Measurements from ENCODE around the gene COPB2. TPM values are rescaled to one million over a fixed set of nuclear protein-coding genes. Genes with fewer than 3 reads are reported as not detected.
A peak's percentile ranks its signal among the peaks of the same experiment; 100 is the strongest.

The COPB2 gene
- total RNA-seq, 1 experiment from 2014 or later: 119 TPM

DNA sequence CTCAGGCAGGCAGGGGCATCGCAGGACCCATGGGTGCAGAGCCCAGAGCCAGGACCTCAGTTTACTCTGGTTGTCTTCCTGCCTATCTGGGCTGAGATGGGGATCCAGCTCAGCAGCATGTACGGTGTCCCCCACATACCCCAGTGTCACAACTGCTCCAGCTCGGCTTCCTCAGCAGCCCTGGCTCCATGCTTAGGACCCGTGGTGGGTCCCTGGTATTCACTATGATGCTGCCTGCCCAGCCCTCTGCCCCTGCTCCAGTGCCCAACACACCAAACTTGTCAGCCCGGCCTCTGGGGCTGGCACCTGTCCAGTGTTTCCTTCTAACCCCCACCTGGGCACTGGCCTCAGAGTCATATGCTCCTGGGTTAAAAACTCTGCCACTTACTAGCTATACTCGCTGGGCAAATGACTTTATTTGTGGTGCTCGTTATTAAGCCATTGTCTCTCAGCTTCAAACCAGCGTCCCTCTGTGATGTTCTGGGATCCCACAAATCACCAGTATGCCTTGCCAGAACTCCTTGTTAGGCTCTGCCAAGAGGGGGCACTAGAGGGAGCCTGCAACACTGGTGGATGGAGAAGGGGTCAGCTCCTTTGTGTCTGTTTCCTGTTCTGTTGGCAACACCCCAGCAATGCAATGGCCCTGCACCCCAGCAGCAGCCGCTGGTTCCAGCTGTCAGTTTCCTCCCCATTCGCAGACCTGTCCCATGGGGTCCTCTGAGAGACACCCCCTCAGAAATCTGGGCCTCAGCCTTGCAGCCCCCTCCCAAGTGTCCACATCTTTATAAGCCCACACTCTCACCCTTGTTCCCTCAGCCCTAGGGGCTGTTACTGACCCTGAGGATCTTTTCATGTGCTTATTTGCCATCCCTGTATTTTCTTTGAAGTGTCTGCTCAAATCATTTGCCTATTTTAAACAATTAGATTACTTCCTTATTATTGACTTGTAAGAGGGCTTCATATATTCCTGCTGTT, 69.7 kb downstream of the COPB2 start:
- Histone ChIP-seq H3K4me1 (ENCODE audit: control insufficient read depth in 1 of 2, insufficient read depth in 2 of 2, low read length in 2 of 2) (peaks cover 52 to 72% of the 10 kb centered on the region in 2 experiments), H3K27me3 (ENCODE audit: insufficient read depth, low read length) (no peaks in the 10 kb centered on the region), H3K9me3 (ENCODE audit: control insufficient read depth in 1 of 2, insufficient read depth in 1 of 2, low read depth in 1 of 2, low read length in 2 of 2) (no peaks in the 10 kb centered on the region), H2AFZ (ENCODE audit: low read depth, low read length, poor library complexity, severe bottlenecking) (no peak overlapping the region), H3K9me2 (ENCODE audit: insufficient read depth) (no peaks in the 10 kb centered on the region), H3K27ac (ENCODE audit: low read depth, low read length) (peak overlapping the region; percentile 94), H3K79me2 (ENCODE audit: insufficient read depth, low read length) (no peaks in the 10 kb centered on the region), H3K4me3 (replicated peaks in 1 of 2; ENCODE audit: low read depth in 1 of 2, low read length in 2 of 2) (no peak overlapping the region), H3K36me3 (ENCODE audit: control insufficient read depth in 1 of 2, insufficient read depth in 2 of 2, low read length in 2 of 2) (no peaks in the 10 kb centered on the region), H4K20me1 (ENCODE audit: insufficient read depth) (no peaks in the 10 kb centered on the region), H3K9ac (ENCODE audit: low read length) (peak overlapping the region; percentile 62), H3K4me2 (ENCODE audit: low read length) (peak overlapping the region; percentile 72)
- ATAC-seq (peak; percentile 65), DNase-seq (ENCODE audit: low read depth, low spot score) (no peak)
- RAD21 ChIA-PET (ENCODE audit: low non-redundant PET in 1 of 2, low total read pairs in 2 of 2, uncharacterized antibody in 2 of 2, unreplicated experiment in 2 of 2): interaction anchor here in 1 of 2 experiments (2.7 kb wide), 1 partner anchor 207 kb away, joined by 7 read pairs; no protein-coding TSS in a partner anchor
- intact Hi-C loops (cut with micrococcal nuclease): loop anchor here (10.0 kb wide), 2 partner anchors 725 to 845 kb away; partner anchors contain the start of gene CEP70
- CTCF ChIA-PET: interaction anchor here (1.0 to 5.5 kb wide), 10 partner anchors 7 to 404 kb away, joined by 3 to 66 read pairs (median 6); no protein-coding TSS in a partner anchor
- no TSS peak for BruUV-seq (replicated peaks)
- TF ChIP-seq CBX3 (IDR thresholded peaks at IDR 0.05; ENCODE audit: low read depth): no peak
- TF ChIP-seq EZH2 (IDR thresholded peaks at IDR 0.05): no peak
- no peak for TF ChIP-seq SRF (IDR thresholded peaks at IDR 0.05; ENCODE audit: low read depth)
- TF ChIP-seq JUND (IDR thresholded peaks at IDR 0.05): no peak
- TF ChIP-seq, protein P1, sequence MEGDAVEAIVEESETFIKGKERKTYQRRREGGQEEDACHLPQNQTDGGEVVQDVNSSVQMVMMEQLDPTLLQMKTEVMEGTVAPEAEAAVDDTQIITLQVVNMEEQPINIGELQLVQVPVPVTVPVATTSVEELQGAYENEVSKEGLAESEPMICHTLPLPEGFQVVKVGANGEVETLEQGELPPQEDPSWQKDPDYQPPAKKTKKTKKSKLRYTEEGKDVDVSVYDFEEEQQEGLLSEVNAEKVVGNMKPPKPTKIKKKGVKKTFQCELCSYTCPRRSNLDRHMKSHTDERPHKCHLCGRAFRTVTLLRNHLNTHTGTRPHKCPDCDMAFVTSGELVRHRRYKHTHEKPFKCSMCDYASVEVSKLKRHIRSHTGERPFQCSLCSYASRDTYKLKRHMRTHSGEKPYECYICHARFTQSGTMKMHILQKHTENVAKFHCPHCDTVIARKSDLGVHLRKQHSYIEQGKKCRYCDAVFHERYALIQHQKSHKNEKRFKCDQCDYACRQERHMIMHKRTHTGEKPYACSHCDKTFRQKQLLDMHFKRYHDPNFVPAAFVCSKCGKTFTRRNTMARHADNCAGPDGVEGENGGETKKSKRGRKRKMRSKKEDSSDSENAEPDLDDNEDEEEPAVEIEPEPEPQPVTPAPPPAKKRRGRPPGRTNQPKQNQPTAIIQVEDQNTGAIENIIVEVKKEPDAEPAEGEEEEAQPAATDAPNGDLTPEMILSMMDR (IDR thresholded peaks at IDR 0.05 in 2 of 3, conservative IDR thresholded peaks at IDR 0.05 in 1 of 3; ENCODE audit: borderline replicate concordance in 1 of 3, insufficient read depth in 1 of 3, low read depth in 2 of 3, low read length in 2 of 3): peak in 2 of 3 experiments; percentile 82 to 90; a peak in 4 of 6 replicates
- no peak for TF ChIP-seq FOSL1 (IDR thresholded peaks at IDR 0.05; ENCODE audit: low read depth)
- no peak for TF ChIP-seq RAD21 (IDR thresholded peaks at IDR 0.05; ENCODE audit: low read depth)
- no peak for TF ChIP-seq ZBTB33 (IDR thresholded peaks at IDR 0.05; ENCODE audit: extremely low read depth, insufficient replicate concordance, low read length)
- TF ChIP-seq YY1 (IDR thresholded peaks at IDR 0.05; ENCODE audit: extremely low read depth, insufficient replicate concordance, low read depth, low read length): peak; percentile 24
- TF ChIP-seq POLR2A (IDR thresholded peaks at IDR 0.05; ENCODE audit: borderline replicate concordance, extremely low read depth, insufficient read depth, insufficient read length): no peak
- TF ChIP-seq ZFX (IDR thresholded peaks at IDR 0.05): no peak
- POLR2A ChIA-PET: interaction anchor here (0.6 to 15.9 kb wide), 3 partner anchors 10 to 384 kb away, joined by 3 to 198 read pairs (median 34); no protein-coding TSS in a partner anchor
